Stimulated activated memory B cell treated with anti-CD40 and anti-IgM and Interleukin-4, amounts not matched to agents 10 μg/mL and 1 μg/mL and 100 μg/mL, for 72 hours (primary cell): ENCODE data around the gene SLCO4C1.
"Not testable (repeated sequence)": the region's sequence is repeated elsewhere in the genome, so short reads cannot be mapped to it uniquely, and the experiment has no call there.

ENCODE experiments used
- ATAC-seq: fragments of 150-1000 bp; cut with Tn5 transposase; 2 replicates; pipeline ENCODE4 v1.10.0; 2021
- H3K27ac Mint-ChIP-seq: one replicate; pipeline ENCODE4 v1.8.0; 2022; ENCODE audit warnings: mild to moderate bottlenecking, mixed read lengths
- H3K27me3 Mint-ChIP-seq: one replicate; pipeline ENCODE4 v1.8.0; 2022; ENCODE audit warnings: mixed read lengths
- H3K36me3 Mint-ChIP-seq: one replicate; pipeline ENCODE4 v1.8.0; 2022; ENCODE audit warnings: mixed read lengths
- H3K4me1 Mint-ChIP-seq: one replicate; pipeline ENCODE4 v1.8.0; 2022; ENCODE audit warnings: mixed read lengths
- H3K4me3 Mint-ChIP-seq: one replicate; pipeline ENCODE4 v1.8.0; 2022; ENCODE audit warnings: mild to moderate bottlenecking, moderate library complexity, mixed read lengths
- H3K9me3 Mint-ChIP-seq: one replicate; pipeline ENCODE4 v1.8.0; 2022; ENCODE audit warnings: mixed read lengths

SLCO4C1 gene

DNA sequence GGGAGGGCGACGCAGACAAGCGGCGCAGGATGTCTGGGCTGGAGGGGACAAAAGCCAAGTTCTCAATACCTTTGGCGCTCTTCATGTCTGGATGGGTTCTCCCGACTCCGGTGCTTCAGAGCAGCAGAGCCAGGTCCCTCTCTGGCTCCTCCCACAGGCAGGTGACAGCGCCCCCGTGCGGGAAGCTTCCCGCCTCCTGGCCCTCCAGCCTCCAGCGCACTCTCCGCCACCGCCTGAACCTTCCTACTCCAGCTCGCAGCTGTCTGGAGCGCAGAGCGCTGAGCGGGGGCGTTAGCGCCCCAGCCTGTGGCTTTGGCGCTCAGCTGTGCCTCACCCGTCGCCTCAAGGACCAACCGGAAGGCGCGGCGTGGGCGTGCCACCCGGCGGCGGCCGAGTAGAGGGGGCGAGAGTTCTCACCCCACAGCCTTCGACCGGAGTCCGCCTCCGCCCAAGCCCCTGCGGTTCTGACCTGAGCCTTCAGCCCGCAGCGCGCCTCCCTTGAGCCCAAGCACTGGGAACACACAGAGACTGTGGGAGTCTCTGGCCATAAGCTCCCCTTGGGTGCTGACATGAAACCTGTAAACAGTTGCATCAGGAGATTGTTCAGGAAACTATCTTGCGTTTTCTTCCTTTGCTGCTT is at the start of gene SLCO4C1:
Gene SLCO4C1, minus strand, starts transcription at position 107 of the 640 bp plus-strand sequence. Its CDS starts 22 bp downstream, at position 85.
- ATAC-seq, result peak; percentile 92
- H3K9me3 Mint-ChIP-seq, result no peaks in the 10 kb centered on the region
- H3K4me1 Mint-ChIP-seq, result peaks cover 25% of the 10 kb centered on the region
- peak within 1 kb of the TSS; percentile 76 for H3K4me3 Mint-ChIP-seq
- H3K27ac Mint-ChIP-seq, result peak within 1 kb of the TSS; percentile 61
- peaks cover 12% of the 10 kb centered on the region for H3K27me3 Mint-ChIP-seq
- H3K36me3 Mint-ChIP-seq, result no peaks in the 10 kb centered on the region

GRCh38 chr5:102341681-102342288 is 45.7 kb upstream of the SLCO4C1 start:
- Mint-ChIP-seq H3K27me3 (no peaks in the 10 kb centered on the region), H3K4me3 (no peak overlapping the region), H3K4me1 (no peaks in the 10 kb centered on the region), H3K27ac (no peak overlapping the region), H3K36me3 (no peaks in the 10 kb centered on the region), H3K9me3 (no peaks in the 10 kb centered on the region)
- ATAC-seq, result no peak

- Mint-ChIP-seq H3K9me3 (no peaks in the 10 kb centered on the region), H3K4me3 (no peak overlapping the region), H3K27me3 (peaks cover 22% of the 10 kb centered on the region), H3K27ac (no peak overlapping the region), H3K4me1 (no peaks in the 10 kb centered on the region), H3K36me3 (no peaks in the 10 kb centered on the region)
- ATAC-seq, result no peak
Observed at GRCh38 chr5:102324714-102325113, 28.6 kb upstream of the SLCO4C1 start.

GRCh38 chr5:102318801-102319200 is 22.7 kb upstream of the SLCO4C1 start:
- H3K4me1 Mint-ChIP-seq, H3K36me3 Mint-ChIP-seq, ATAC-seq, H3K9me3 Mint-ChIP-seq, H3K27me3 Mint-ChIP-seq, H3K4me3 Mint-ChIP-seq, H3K27ac Mint-ChIP-seq: not testable (repeated sequence)

DNA sequence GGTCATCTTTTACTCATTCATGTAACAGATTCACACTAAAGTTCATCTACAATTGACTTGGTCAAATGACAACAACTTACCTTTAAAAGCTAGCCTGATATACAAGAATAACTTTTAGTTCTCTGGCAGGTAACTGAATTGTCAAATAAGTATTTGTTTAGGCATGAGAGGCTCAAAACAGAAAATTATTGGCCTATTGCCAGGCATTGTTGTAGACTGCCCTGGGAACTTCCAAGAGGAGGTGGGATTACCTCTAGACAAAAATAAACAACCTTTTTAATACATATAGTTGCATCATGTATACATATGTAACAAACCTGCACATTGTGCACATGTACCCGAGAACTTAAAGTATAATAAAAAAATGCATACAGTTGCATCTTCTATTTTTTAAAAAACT is 18.2 kb upstream of the SLCO4C1 start:
- H3K4me3 Mint-ChIP-seq, result no peak overlapping the region
- no peaks in the 10 kb centered on the region for H3K36me3 Mint-ChIP-seq
- H3K27me3 Mint-ChIP-seq, result no peaks in the 10 kb centered on the region
- H3K4me1 Mint-ChIP-seq, result no peaks in the 10 kb centered on the region
- H3K27ac Mint-ChIP-seq, result no peak overlapping the region
- no peak for ATAC-seq
- no peaks in the 10 kb centered on the region for H3K9me3 Mint-ChIP-seq

- no peak for ATAC-seq
- H3K27me3 Mint-ChIP-seq, result no peaks in the 10 kb centered on the region
- no peak overlapping the region for H3K27ac Mint-ChIP-seq
- no peaks in the 10 kb centered on the region for H3K36me3 Mint-ChIP-seq
- H3K4me1 Mint-ChIP-seq, result no peaks in the 10 kb centered on the region
- no peaks in the 10 kb centered on the region for H3K9me3 Mint-ChIP-seq
- no peak overlapping the region for H3K4me3 Mint-ChIP-seq
Observed at GRCh38 chr5:102313912-102314311, 17.8 kb upstream of the SLCO4C1 start.

- ATAC-seq, result no peak
- Mint-ChIP-seq H3K4me3 (no peak overlapping the region), H3K9me3 (no peaks in the 10 kb centered on the region), H3K36me3 (no peaks in the 10 kb centered on the region), H3K4me1 (no peaks in the 10 kb centered on the region), H3K27me3 (no peaks in the 10 kb centered on the region), H3K27ac (no peak overlapping the region)
Observed at GRCh38 chr5:102312586-102313370, 16.7 kb upstream of the SLCO4C1 start.

GRCh38 chr5:102309586-102309985 is 13.5 kb upstream of the SLCO4C1 start:
- no peak overlapping the region for H3K4me3 Mint-ChIP-seq
- no peaks in the 10 kb centered on the region for H3K4me1 Mint-ChIP-seq
- H3K9me3 Mint-ChIP-seq, result no peaks in the 10 kb centered on the region
- no peaks in the 10 kb centered on the region for H3K27me3 Mint-ChIP-seq
- H3K27ac Mint-ChIP-seq, result no peak overlapping the region
- H3K36me3 Mint-ChIP-seq, result no peaks in the 10 kb centered on the region
- no peak for ATAC-seq

- Mint-ChIP-seq H3K36me3 (no peaks in the 10 kb centered on the region), H3K4me1 (no peaks in the 10 kb centered on the region), H3K4me3 (no peak overlapping the region), H3K27me3 (no peaks in the 10 kb centered on the region), H3K27ac (no peak overlapping the region), H3K9me3 (no peaks in the 10 kb centered on the region)
- ATAC-seq, result no peak
Observed at GRCh38 chr5:102307232-102307631, 11.1 kb upstream of the SLCO4C1 start.

GRCh38 chr5:102306121-102306520 is 10.0 kb upstream of the SLCO4C1 start:
- no peak overlapping the region for H3K27ac Mint-ChIP-seq
- no peaks in the 10 kb centered on the region for H3K9me3 Mint-ChIP-seq
- ATAC-seq, result no peak
- no peak overlapping the region for H3K4me3 Mint-ChIP-seq
- H3K4me1 Mint-ChIP-seq, result no peaks in the 10 kb centered on the region
- no peaks in the 10 kb centered on the region for H3K27me3 Mint-ChIP-seq
- H3K36me3 Mint-ChIP-seq, result no peaks in the 10 kb centered on the region

DNA sequence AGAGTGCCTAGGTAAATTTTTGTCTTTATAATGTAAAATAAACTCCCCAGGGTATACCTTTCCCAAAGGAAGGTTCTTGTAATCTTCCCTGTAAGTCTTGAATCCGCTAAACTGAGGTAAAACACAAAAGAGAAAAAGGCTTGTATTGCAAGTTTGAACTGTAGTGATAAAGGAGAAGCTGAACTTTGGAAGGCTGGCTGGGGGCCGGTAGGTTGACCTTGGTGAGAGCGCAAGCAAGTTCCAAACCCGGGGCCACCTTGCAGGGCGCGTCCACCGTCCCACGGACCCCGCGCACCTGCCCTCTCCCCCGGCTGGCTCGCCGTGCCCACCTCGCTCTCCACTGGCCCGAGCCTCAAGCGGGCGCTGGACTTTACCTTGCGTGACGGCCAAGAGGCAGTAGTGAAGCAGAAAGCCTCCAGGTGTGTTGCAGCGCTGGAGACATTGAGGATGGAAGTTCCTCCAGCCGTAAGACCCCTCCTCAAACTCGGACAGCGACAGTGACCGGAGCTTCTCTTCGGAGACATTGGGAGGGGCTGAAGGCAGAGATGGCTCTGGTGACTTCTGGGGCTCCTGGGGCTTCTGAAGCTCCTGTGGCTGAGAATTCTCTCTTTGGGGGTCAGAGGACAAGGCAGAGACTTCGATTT is 428 bp downstream of the SLCO4C1 start:
- peak; percentile 25 for ATAC-seq
- Mint-ChIP-seq H3K9me3 (no peaks in the 10 kb centered on the region), H3K27ac (peak overlapping the region; percentile 61), H3K4me1 (peaks cover 25% of the 10 kb centered on the region), H3K4me3 (peak overlapping the region; percentile 76), H3K36me3 (no peaks in the 10 kb centered on the region), H3K27me3 (peaks cover 12% of the 10 kb centered on the region)

GRCh38 chr5:102294886-102295395 is 1.1 kb downstream of the SLCO4C1 start:
- H3K27ac Mint-ChIP-seq, result no peak overlapping the region
- peaks cover 12% of the 10 kb centered on the region for H3K27me3 Mint-ChIP-seq
- no peaks in the 10 kb centered on the region for H3K9me3 Mint-ChIP-seq
- no peak for ATAC-seq
- H3K4me3 Mint-ChIP-seq, result no peak overlapping the region
- no peaks in the 10 kb centered on the region for H3K36me3 Mint-ChIP-seq
- H3K4me1 Mint-ChIP-seq, result peaks cover 25% of the 10 kb centered on the region

- Mint-ChIP-seq H3K27me3 (peaks cover 5% of the 10 kb centered on the region), H3K27ac (no peak overlapping the region), H3K36me3 (no peaks in the 10 kb centered on the region), H3K4me1 (peaks cover 15% of the 10 kb centered on the region), H3K9me3 (no peaks in the 10 kb centered on the region), H3K4me3 (no peak overlapping the region)
- ATAC-seq, result no peak
Observed at GRCh38 chr5:102290004-102290403, 6.1 kb downstream of the SLCO4C1 start.

GRCh38 chr5:102289251-102289899 is 6.7 kb downstream of the SLCO4C1 start:
- Mint-ChIP-seq H3K4me3 (no peak overlapping the region), H3K27me3 (no peaks in the 10 kb centered on the region)
- ATAC-seq, result no peak

GRCh38 chr5:102288630-102289029 is 7.5 kb downstream of the SLCO4C1 start:
- H3K4me3 Mint-ChIP-seq, result no peak overlapping the region
- H3K4me1 Mint-ChIP-seq, result peaks cover 23% of the 10 kb centered on the region
- no peak overlapping the region for H3K27ac Mint-ChIP-seq
- H3K36me3 Mint-ChIP-seq, result no peaks in the 10 kb centered on the region
- no peak for ATAC-seq
- H3K27me3 Mint-ChIP-seq, result no peaks in the 10 kb centered on the region
- no peaks in the 10 kb centered on the region for H3K9me3 Mint-ChIP-seq

More at GRCh38 chr5:102289251-102289899, 6.7 kb downstream of the SLCO4C1 start:
- Mint-ChIP-seq H3K9me3 (no peaks in the 10 kb centered on the region), H3K27ac (no peak overlapping the region), H3K36me3 (no peaks in the 10 kb centered on the region), H3K4me1 (peaks cover 17% of the 10 kb centered on the region)
